Body of pancreas (tissue), 4 donors: ENCODE measurements around the gene CFAP100.

Source experiments
- POLR2A ChIP-seq, 3 donors: fragments of 450-650 bp; IDR thresholded peaks; one replicate each; pipeline ENCODE4 v1.6.1; 2016; ENCODE audit warnings: antibody characterized with exemption in 3 of 3, mild to moderate bottlenecking in 2 of 3
- TF ChIP-seq, protein P1 (sequence below), 7 experiments: fragments of 450-650 bp in 4 of 7; fragments of 200-600 bp in 3 of 7; sonication (generic) in 3 of 7; IDR thresholded peaks; one replicate each; pipeline ENCODE4 v1.5.1; 2016 to 2019; ENCODE audit warnings: antibody characterized with exemption in 7 of 7

DNA sequence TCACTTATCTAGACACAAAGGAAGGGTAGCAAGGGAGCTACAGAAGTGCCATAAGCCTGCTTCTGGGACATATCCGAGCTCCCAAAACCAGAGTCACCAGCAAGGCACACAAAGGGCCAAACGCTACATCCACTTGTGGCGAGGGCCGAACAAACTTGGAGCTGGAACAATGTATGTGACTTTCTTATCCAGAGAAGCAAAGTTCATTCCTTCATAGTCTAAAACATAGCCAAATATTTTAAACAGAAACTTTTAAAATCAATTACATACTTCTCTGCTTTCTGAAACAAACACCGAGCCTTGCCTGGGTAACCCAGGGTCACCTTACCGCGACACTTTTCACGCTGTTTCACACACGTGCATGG is 65.0 kb downstream of the CFAP100 start:
- TF ChIP-seq, protein P1, sequence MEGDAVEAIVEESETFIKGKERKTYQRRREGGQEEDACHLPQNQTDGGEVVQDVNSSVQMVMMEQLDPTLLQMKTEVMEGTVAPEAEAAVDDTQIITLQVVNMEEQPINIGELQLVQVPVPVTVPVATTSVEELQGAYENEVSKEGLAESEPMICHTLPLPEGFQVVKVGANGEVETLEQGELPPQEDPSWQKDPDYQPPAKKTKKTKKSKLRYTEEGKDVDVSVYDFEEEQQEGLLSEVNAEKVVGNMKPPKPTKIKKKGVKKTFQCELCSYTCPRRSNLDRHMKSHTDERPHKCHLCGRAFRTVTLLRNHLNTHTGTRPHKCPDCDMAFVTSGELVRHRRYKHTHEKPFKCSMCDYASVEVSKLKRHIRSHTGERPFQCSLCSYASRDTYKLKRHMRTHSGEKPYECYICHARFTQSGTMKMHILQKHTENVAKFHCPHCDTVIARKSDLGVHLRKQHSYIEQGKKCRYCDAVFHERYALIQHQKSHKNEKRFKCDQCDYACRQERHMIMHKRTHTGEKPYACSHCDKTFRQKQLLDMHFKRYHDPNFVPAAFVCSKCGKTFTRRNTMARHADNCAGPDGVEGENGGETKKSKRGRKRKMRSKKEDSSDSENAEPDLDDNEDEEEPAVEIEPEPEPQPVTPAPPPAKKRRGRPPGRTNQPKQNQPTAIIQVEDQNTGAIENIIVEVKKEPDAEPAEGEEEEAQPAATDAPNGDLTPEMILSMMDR (IDR thresholded peaks at IDR 0.05) = no peak
- no peak for TF ChIP-seq POLR2A (IDR thresholded peaks at IDR 0.05)
